Right lobe of liver (tissue), 4 donors: ENCODE data around the gene LTBP1.

Experiments
- POLR2A ChIP-seq: fragments of 450-650 bp; IDR thresholded peaks from one replicate; pipeline ENCODE4 v1.6.1; 2017; ENCODE audit warnings: antibody characterized with exemption, mild to moderate bottlenecking
- TF ChIP-seq, protein P1 (sequence below), 4 donors: fragments of 200-600 bp in 3 of 4; fragments of 450-650 bp in 1 of 4; IDR thresholded peaks; one replicate each; pipeline versions ENCODE4 v1.5.1 to v1.8.0; 2016 to 2022; ENCODE audit warnings: antibody characterized with exemption in 4 of 4, mild to moderate bottlenecking in 2 of 4
- donor health status: DM: no; HTN: no; CAD: no.
- donor health status: DM: no; HTN: no; CAD: no.
- donor health status: DM: no; HTN: yes; CAD: no.

DNA sequence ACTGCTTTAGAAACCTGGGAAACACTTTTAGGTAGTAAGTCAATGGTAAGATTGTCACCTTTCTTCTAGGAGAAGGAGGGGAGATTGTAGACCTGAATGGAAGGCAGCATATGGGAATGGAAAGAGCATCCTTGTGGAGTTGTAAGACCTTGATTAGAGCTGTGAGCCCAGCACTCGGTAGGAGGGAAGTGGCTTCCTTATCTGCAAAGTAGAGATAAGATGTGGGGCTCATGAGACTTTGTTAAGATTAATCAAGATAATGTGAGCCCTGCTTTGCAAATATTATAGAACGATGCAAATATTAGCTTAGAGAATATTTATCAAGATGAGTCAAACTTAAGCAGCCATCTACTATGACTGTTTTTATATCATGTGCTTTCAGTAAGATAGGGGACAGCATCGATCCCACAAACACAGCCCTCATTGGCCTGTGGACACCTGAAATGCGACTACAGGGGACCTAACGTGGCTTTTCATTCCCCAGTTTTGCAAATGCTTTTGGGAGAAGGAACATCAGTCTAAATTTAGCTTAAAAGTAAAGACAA lies 243.7 kb downstream of the LTBP1 start:
- TF ChIP-seq, protein P1, sequence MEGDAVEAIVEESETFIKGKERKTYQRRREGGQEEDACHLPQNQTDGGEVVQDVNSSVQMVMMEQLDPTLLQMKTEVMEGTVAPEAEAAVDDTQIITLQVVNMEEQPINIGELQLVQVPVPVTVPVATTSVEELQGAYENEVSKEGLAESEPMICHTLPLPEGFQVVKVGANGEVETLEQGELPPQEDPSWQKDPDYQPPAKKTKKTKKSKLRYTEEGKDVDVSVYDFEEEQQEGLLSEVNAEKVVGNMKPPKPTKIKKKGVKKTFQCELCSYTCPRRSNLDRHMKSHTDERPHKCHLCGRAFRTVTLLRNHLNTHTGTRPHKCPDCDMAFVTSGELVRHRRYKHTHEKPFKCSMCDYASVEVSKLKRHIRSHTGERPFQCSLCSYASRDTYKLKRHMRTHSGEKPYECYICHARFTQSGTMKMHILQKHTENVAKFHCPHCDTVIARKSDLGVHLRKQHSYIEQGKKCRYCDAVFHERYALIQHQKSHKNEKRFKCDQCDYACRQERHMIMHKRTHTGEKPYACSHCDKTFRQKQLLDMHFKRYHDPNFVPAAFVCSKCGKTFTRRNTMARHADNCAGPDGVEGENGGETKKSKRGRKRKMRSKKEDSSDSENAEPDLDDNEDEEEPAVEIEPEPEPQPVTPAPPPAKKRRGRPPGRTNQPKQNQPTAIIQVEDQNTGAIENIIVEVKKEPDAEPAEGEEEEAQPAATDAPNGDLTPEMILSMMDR (IDR thresholded peaks at IDR 0.05), result no peak
- TF ChIP-seq POLR2A, result no peak
